Measurements from ENCODE around the gene NT5C1A.

The NT5C1A gene

GRCh38 chr1:39657923-39658485, 13.9 kb downstream of the NT5C1A start:
- peak; percentile 50 to 71 for DNase-seq

GRCh38 chr1:39657402-39657801, 14.5 kb downstream of the NT5C1A start:
- no peak for DNase-seq

- no peak for DNase-seq
Measured at GRCh38 chr1:39656391-39656790, 15.5 kb downstream of the NT5C1A start.

- no peak for DNase-seq
Measured at GRCh38 chr1:39655578-39656268, 16.2 kb downstream of the NT5C1A start.

GRCh38 chr1:39654291-39654690, 17.6 kb downstream of the NT5C1A start:
- DNase-seq, result no peak

- peak; percentile 39 to 41 for DNase-seq
Measured at GRCh38 chr1:39653546-39654031, 18.3 kb downstream of the NT5C1A start.

GRCh38 chr1:39652554-39652953, 19.4 kb downstream of the NT5C1A start:
- no peak for DNase-seq

GRCh38 chr1:39652105-39652504, 19.8 kb downstream of the NT5C1A start:
- DNase-seq, result no peak

- no peak for DNase-seq
Measured at GRCh38 chr1:39650431-39650830, 21.5 kb downstream of the NT5C1A start.

- DNase-seq, result no peak
Measured at GRCh38 chr1:39649636-39650185, 22.2 kb downstream of the NT5C1A start.

- no peak for DNase-seq
Measured at GRCh38 chr1:39648496-39648895, 23.4 kb downstream of the NT5C1A start.

GRCh38 chr1:39647247-39647646, 24.7 kb downstream of the NT5C1A start:
- no peak for DNase-seq

GRCh38 chr1:39646232-39647081, 25.4 kb downstream of the NT5C1A start:
- no peak for DNase-seq

GRCh38 chr1:39645411-39646043, 26.4 kb downstream of the NT5C1A start:
- no peak for DNase-seq

- DNase-seq, result no peak
Measured at GRCh38 chr1:39643705-39644104, 28.2 kb downstream of the NT5C1A start.

GRCh38 chr1:39642796-39643195, 29.1 kb downstream of the NT5C1A start:
- no peak for DNase-seq

- no peak for DNase-seq
Measured at GRCh38 chr1:39640861-39641260, 31.0 kb downstream of the NT5C1A start.

GRCh38 chr1:39639305-39640130, 32.4 kb downstream of the NT5C1A start, which contains the start of gene HEYL:
Gene HEYL, minus strand, starts transcription at chr1:39639643. Its CDS starts 18 bp downstream, at chr1:39639625.
- DNase-seq, result peak; percentile 57

- no peak for DNase-seq
Measured at GRCh38 chr1:39638965-39639304, 33.0 kb downstream of the NT5C1A start.

GRCh38 chr1:39637361-39637760, 34.5 kb downstream of the NT5C1A start:
- no peak for DNase-seq

- DNase-seq, result no peak
Measured at GRCh38 chr1:39635871-39636210, 36.1 kb downstream of the NT5C1A start.

GRCh38 chr1:39635205-39635870, 36.6 kb downstream of the NT5C1A start:
- no peak for DNase-seq

Data from SHP77 (cell line).